ENCODE data around the gene GPX3. TPM values are rescaled to one million over a fixed set of nuclear protein-coding genes. Genes with fewer than 3 reads are reported as not detected.
A peak's percentile ranks its signal among the peaks of the same experiment; 100 is the strongest.

The GPX3 gene
- total and polyA plus RNA-seq, 7 donors, result 447 to 852 (median 561) TPM

DNA sequence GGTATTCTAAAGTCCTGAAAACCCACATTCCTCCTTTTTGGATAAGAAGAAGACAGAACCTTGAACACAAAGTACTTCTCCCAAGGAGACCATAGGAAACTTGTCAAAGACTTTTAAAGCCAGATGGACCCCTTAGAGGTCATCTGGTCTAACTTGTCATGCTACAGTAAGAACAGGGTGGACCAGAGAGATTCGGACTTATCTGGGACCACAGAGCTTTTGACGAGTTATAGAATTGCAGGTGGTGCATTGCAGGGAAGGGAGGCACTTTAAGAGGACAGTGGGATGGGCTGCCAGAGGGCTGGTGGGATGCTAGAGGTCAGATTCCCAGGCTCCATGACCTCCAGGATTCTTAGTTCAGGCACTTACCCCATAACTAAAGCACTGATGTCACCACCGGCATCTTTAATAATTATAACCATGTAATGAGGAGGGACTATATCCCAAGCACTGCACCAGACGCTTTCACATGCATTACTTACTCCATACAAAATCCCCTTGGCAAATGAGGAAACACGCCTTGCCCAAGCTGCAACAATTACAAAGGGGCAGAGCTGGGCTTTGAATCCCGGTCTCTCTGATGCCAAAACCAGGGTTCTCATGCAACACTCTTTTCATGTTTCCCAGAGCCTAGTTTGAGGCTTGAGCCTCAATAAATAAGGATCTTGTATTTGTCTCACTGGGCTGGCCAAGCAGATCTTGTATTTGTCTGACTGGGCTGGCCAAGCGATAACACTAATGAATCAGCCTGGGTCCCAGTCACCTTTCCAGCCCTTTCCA, 12.8 kb upstream of the GPX3 start:
- H3K27ac ChIP-seq, result peak overlapping the region; percentile 76
- DNase-seq, result no peak
- no peaks in the 10 kb centered on the region for H3K36me3 ChIP-seq (ENCODE audit: insufficient read depth in 1 of 2, low read depth in 1 of 2)
- intact Hi-C loops (cut with DNase I), result no loop called here
- no peak for TF ChIP-seq CTCF (IDR thresholded peaks at IDR 0.05)
- no peak for ATAC-seq
- 59 to 73% (median 64%) methylated on average over 7 of the region's 7 CpGs for WGBS, 3 donors
- no peak overlapping the region for H3K4me3 ChIP-seq
- peaks cover 32% of the 10 kb centered on the region for H3K4me1 ChIP-seq
- H3K9me3 ChIP-seq, result no peaks in the 10 kb centered on the region
- no peaks in the 10 kb centered on the region for H3K27me3 ChIP-seq (ENCODE audit: insufficient read depth in 3 of 3, low read length in 2 of 3)

DNA sequence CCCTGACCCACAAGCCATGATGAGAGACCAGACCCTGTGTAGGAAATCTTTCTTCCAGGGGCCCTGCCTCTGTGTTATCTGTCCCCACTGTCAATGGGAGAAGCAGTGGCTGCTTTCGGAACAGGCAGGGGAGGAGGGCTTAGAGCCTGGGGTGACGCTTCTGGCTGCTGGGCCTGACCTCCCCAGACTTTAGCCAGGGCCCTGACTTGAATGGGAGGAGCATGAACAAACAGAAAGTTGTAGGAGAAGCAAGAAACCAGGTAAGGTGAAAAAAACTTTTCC, 12.2 kb upstream of the GPX3 start:
- H3K4me1 ChIP-seq, result peaks cover 32% of the 10 kb centered on the region
- WGBS, 3 donors, result 34 to 87% (median 59%) methylated on average over 2 of the region's 2 CpGs

GRCh38 chr5:151008906-151009305, 11.5 kb upstream of the GPX3 start:
- ATAC-seq, result no peak
- H3K4me1 ChIP-seq, result peaks cover 32% of the 10 kb centered on the region
- no peak for DNase-seq
- no peak overlapping the region for H3K4me3 ChIP-seq
- H3K27ac ChIP-seq, result no peak overlapping the region
- H3K27me3 ChIP-seq (ENCODE audit: insufficient read depth in 3 of 3, low read length in 2 of 3), result no peaks in the 10 kb centered on the region
- H3K9me3 ChIP-seq, result no peaks in the 10 kb centered on the region
- intact Hi-C loops (cut with DNase I), result no loop called here
- no peaks in the 10 kb centered on the region for H3K36me3 ChIP-seq (ENCODE audit: insufficient read depth in 1 of 2, low read depth in 1 of 2)
- TF ChIP-seq CTCF (IDR thresholded peaks at IDR 0.05), result no peak
- 78 to 92% (median 90%) methylated on average over 4 of the region's 4 CpGs for WGBS, 3 donors

More for the DNA sequence above, 12.2 kb upstream of the GPX3 start:
- DNase-seq (no peak), ATAC-seq (no peak)
- no peak for TF ChIP-seq CTCF (IDR thresholded peaks at IDR 0.05)
- Histone ChIP-seq H3K9me3 (no peaks in the 10 kb centered on the region), H3K27me3 (ENCODE audit: insufficient read depth in 3 of 3, low read length in 2 of 3) (no peaks in the 10 kb centered on the region), H3K36me3 (ENCODE audit: insufficient read depth in 1 of 2, low read depth in 1 of 2) (no peaks in the 10 kb centered on the region), H3K4me3 (no peak overlapping the region), H3K27ac (no peak overlapping the region)
- intact Hi-C loops (cut with DNase I), result no loop called here

DNA sequence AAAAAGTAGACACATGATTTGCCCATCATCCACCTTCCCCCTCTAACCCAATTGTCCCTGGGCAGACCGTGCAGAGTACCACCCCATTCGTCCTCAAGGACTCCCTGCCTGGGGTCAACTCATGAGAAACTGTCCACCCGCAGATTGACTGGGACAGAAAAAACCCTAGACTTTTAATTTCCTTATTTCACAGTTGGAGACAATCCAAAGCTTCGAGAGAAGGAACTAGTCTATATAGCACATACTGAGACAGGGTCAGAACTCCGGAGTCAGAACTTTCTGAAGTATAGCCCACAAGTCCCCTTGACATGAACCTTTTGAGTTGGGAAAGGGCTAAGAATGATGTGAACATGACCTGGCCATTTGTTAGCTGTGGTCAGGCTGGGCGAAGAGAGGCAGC, 7.5 kb upstream of the GPX3 start:
- 74 to 87% (median 84%) methylated on average over 6 of the region's 6 CpGs for WGBS, 3 donors
- DNase-seq (no peak), ATAC-seq (no peak)
- Histone ChIP-seq H3K36me3 (ENCODE audit: insufficient read depth in 1 of 2, low read depth in 1 of 2) (no peaks in the 10 kb centered on the region), H3K4me3 (no peak overlapping the region), H3K9me3 (no peaks in the 10 kb centered on the region), H3K4me1 (peaks cover under 1% of the 10 kb centered on the region), H3K27ac (no peak overlapping the region), H3K27me3 (ENCODE audit: insufficient read depth in 3 of 3, low read length in 2 of 3) (no peaks in the 10 kb centered on the region)
- intact Hi-C loops (cut with DNase I), result no loop called here
- no peak for TF ChIP-seq CTCF (IDR thresholded peaks at IDR 0.05)
